OCI-LY3 (cell line): ENCODE data around the gene GART.

ENCODE experiments used
- CTCF ChIP-seq: fragments of 200-600, 300-600 bp; sonication (generic); IDR thresholded peaks from 2 replicates; pipeline ENCODE4 v1.5.1; 2014; ENCODE audit warnings: antibody characterized with exemption, low read length, low read depth
- EZH2phosphoT487 ChIP-seq: fragments of 200-600 bp; shearing (Covaris generic); IDR thresholded peaks from 2 replicates; pipeline ENCODE4 v1.6.1; 2018; ENCODE audit warnings: antibody characterized with exemption, mixed run types, low read depth

- TF ChIP-seq CTCF (no peak), EZH2phosphoT487 (no peak)
Measured at GRCh38 chr21:33552093-33552998, 10.4 kb upstream of the GART start.
